ENCODE measurements around the gene CYB5R4. TPM values are rescaled to one million over a fixed set of nuclear protein-coding genes. Genes with fewer than 3 reads are reported as not detected.

The CYB5R4 gene
- total RNA-seq, 4 donors from 2014 or later: 9.7 to 15.4 (median 10.5) TPM

- WGBS: 100% methylated on average over 4 of the region's 4 CpGs
- H3K36me3 ChIP-seq: peaks cover 0 to 27% (median 24%) of the 10 kb centered on the region in 4 donors
Observed at GRCh38 chr6:83966539-83966938, 107.0 kb downstream of the CYB5R4 start.

GRCh38 chr6:83970582-83970981 is 111.1 kb downstream of the CYB5R4 start:
- Histone ChIP-seq H3K9me3 (peaks cover 0 to 15% (median 12%) of the 10 kb centered on the region in 4 donors), H3K27ac (replicated peaks in 1 of 4) (no peak overlapping the region), H3K27me3 (no peaks in the 10 kb centered on the region), H3K36me3 (no peaks in the 10 kb centered on the region), H3K4me1 (no peaks in the 10 kb centered on the region), H3K4me3 (no peak overlapping the region)
- no peak for TF ChIP-seq POLR2AphosphoS5 (IDR thresholded peaks at IDR 0.05)
- no peak for TF ChIP-seq POLR2A (IDR thresholded peaks at IDR 0.05; ENCODE audit: low read depth)
- no peak for TF ChIP-seq CTCF (IDR thresholded peaks at IDR 0.05)
- no peak for TF ChIP-seq EP300 (IDR thresholded peaks at IDR 0.05)
- DNase-seq (ENCODE audit: extremely low spot score): no peak
- intact Hi-C loops (cut with DNase I): no loop called here

More at GRCh38 chr6:83966539-83966938, 107.0 kb downstream of the CYB5R4 start:
- Histone ChIP-seq H3K4me1 (no peaks in the 10 kb centered on the region), H3K9me3 (peaks cover 0 to 24% (median 13%) of the 10 kb centered on the region in 4 donors), H3K27ac (replicated peaks in 1 of 4) (no peak overlapping the region), H3K4me3 (no peak overlapping the region), H3K27me3 (no peaks in the 10 kb centered on the region)
- intact Hi-C loops (cut with DNase I): no loop called here
- TF ChIP-seq EP300 (IDR thresholded peaks at IDR 0.05): no peak
- DNase-seq (ENCODE audit: extremely low spot score): no peak

- TF ChIP-seq POLR2A (IDR thresholded peaks at IDR 0.05; ENCODE audit: low read depth): no peak
- no peak for TF ChIP-seq CTCF (IDR thresholded peaks at IDR 0.05)
- TF ChIP-seq EP300 (IDR thresholded peaks at IDR 0.05): no peak
- no peak for TF ChIP-seq POLR2AphosphoS5 (IDR thresholded peaks at IDR 0.05)
- H3K4me3 ChIP-seq: no peak overlapping the region
- DNase-seq (ENCODE audit: extremely low spot score): no peak
- H3K27ac ChIP-seq (replicated peaks in 1 of 4): no peak overlapping the region
- intact Hi-C loops (cut with DNase I): no loop called here
- H3K9me3 ChIP-seq: no peaks in the 10 kb centered on the region
- H3K36me3 ChIP-seq: no peaks in the 10 kb centered on the region
- no peaks in the 10 kb centered on the region for H3K4me1 ChIP-seq
- 56% methylated on average over 3 of the region's 3 CpGs for WGBS
- H3K27me3 ChIP-seq: no peaks in the 10 kb centered on the region
Observed at GRCh38 chr6:83974409-83975050, 115.0 kb downstream of the CYB5R4 start.

GRCh38 chr6:83976037-83976755 is 116.7 kb downstream of the CYB5R4 start:
- no peaks in the 10 kb centered on the region for H3K4me1 ChIP-seq
- intact Hi-C loops (cut with DNase I): no loop called here
- 59% methylated on average over 5 of the region's 5 CpGs for WGBS
- H3K27ac ChIP-seq (replicated peaks in 1 of 4): no peak overlapping the region
- no peak for TF ChIP-seq CTCF (IDR thresholded peaks at IDR 0.05)
- no peak for TF ChIP-seq EP300 (IDR thresholded peaks at IDR 0.05)
- TF ChIP-seq POLR2A (IDR thresholded peaks at IDR 0.05; ENCODE audit: low read depth): no peak
- TF ChIP-seq POLR2AphosphoS5 (IDR thresholded peaks at IDR 0.05): no peak
- no peak overlapping the region for H3K4me3 ChIP-seq
- no peaks in the 10 kb centered on the region for H3K9me3 ChIP-seq
- H3K27me3 ChIP-seq: no peaks in the 10 kb centered on the region
- H3K36me3 ChIP-seq: no peaks in the 10 kb centered on the region
- no peak for DNase-seq (ENCODE audit: extremely low spot score)

GRCh38 chr6:83976871-83977270 is 117.4 kb downstream of the CYB5R4 start:
- Histone ChIP-seq H3K4me1 (no peaks in the 10 kb centered on the region), H3K27ac (replicated peaks in 1 of 4) (no peak overlapping the region), H3K36me3 (no peaks in the 10 kb centered on the region), H3K4me3 (no peak overlapping the region), H3K27me3 (no peaks in the 10 kb centered on the region), H3K9me3 (no peaks in the 10 kb centered on the region)
- WGBS: 91% methylated on average over 8 of the region's 8 CpGs
- TF ChIP-seq POLR2AphosphoS5 (IDR thresholded peaks at IDR 0.05) (no peak), EP300 (IDR thresholded peaks at IDR 0.05) (no peak), POLR2A (IDR thresholded peaks at IDR 0.05; ENCODE audit: low read depth) (no peak), CTCF (IDR thresholded peaks at IDR 0.05) (no peak)
- intact Hi-C loops (cut with DNase I): no loop called here
- no peak for DNase-seq (ENCODE audit: extremely low spot score)

Data from esophagus muscularis mucosa (tissue), 4 donors.